Suprapubic skin (tissue), 3 donors: ENCODE data around the gene JAK1.

Experiments used
- CTCF ChIP-seq, 2 donors: fragments of 200-600 bp in 1 of 2; fragments of 450-650 bp in 1 of 2; sonication (generic) in 1 of 2; IDR thresholded peaks; one replicate each; pipeline ENCODE4 v1.5.1; 2016 to 2019; ENCODE audit warnings: antibody characterized with exemption in 2 of 2, mild to moderate bottlenecking in 1 of 2, moderate library complexity in 1 of 2
- POLR2A ChIP-seq, 2 donors: fragments of 450-650 bp; IDR thresholded peaks; one replicate each; pipeline ENCODE4 v1.6.1; 2017; ENCODE audit warnings: antibody characterized with exemption in 2 of 2, mild to moderate bottlenecking in 2 of 2, moderate library complexity in 2 of 2

- TF ChIP-seq CTCF (IDR thresholded peaks at IDR 0.05) (no peak), POLR2A (IDR thresholded peaks at IDR 0.05) (no peak)
Measured at GRCh38 chr1:64913361-64914015, 52.9 kb downstream of the JAK1 start.
